NT2/D1 (cell line): ENCODE results near the gene HMG20B.

Source experiments
- DNase-seq: peaks from one replicate; pipeline ENCODE4 v3.0.0-alpha.2; 2011; ENCODE audit warnings: low read depth, low spot score
- H3K27me3 ChIP-seq: 2 replicates; pipeline ENCODE4 v1.6.0; 2011; ENCODE audit warnings: mild to moderate bottlenecking; ENCODE audit not compliant: insufficient read length, insufficient read depth
- H3K36me3 ChIP-seq: 2 replicates; pipeline ENCODE4 v1.6.1; 2011; ENCODE audit warnings: mild to moderate bottlenecking, low read length, mixed read lengths; ENCODE audit not compliant: insufficient read depth, insufficient read length
- H3K4me1 ChIP-seq: 2 replicates; pipeline ENCODE4 v1.5.1; 2011; ENCODE audit not compliant: insufficient read depth, insufficient read length
- H3K4me3 ChIP-seq: 2 replicates; pipeline ENCODE4 v1.5.1; 2011; ENCODE audit warnings: low read depth; ENCODE audit not compliant: insufficient read length
- H3K9ac ChIP-seq: 2 replicates; pipeline ENCODE4 v1.6.0; 2011; ENCODE audit warnings: low read depth; ENCODE audit not compliant: insufficient read length
- H3K9me3 ChIP-seq: 2 replicates; pipeline ENCODE4 v1.5.1; 2011; ENCODE audit warnings: mild to moderate bottlenecking, low read length; ENCODE audit not compliant: insufficient read depth
- SUZ12 ChIP-seq: IDR thresholded peaks from 2 replicates; pipeline ENCODE4 v1.6.1; 2011; ENCODE audit not compliant: insufficient read length, insufficient read depth; ENCODE audit errors: extremely low read depth
- YY1 ChIP-seq: IDR thresholded peaks from 2 replicates; pipeline ENCODE4 v1.6.1; 2011; ENCODE audit not compliant: insufficient read length, insufficient read depth
- ZNF274 ChIP-seq: IDR thresholded peaks from 2 replicates; pipeline ENCODE4 v1.6.1; 2011; ENCODE audit warnings: mild to moderate bottlenecking, low read depth, low read length

Gene HMG20B

GRCh38 chr19:3614858-3615505 is 42.2 kb downstream of the HMG20B start:
- peaks cover 11% of the 10 kb centered on the region for H3K4me1 ChIP-seq
- no peaks in the 10 kb centered on the region for H3K9me3 ChIP-seq
- H3K36me3 ChIP-seq = peaks cover 89% of the 10 kb centered on the region
- no peaks in the 10 kb centered on the region for H3K27me3 ChIP-seq
- H3K9ac ChIP-seq = no peak overlapping the region
- H3K4me3 ChIP-seq = no peak overlapping the region
- TF ChIP-seq YY1 (no peak), SUZ12 (no peak), ZNF274 (no peak)
- no peak for DNase-seq

GRCh38 chr19:3615524-3616135 is 42.9 kb downstream of the HMG20B start:
- peaks cover 89% of the 10 kb centered on the region for H3K36me3 ChIP-seq
- TF ChIP-seq ZNF274 = no peak
- no peak for TF ChIP-seq YY1
- TF ChIP-seq SUZ12 = no peak

GRCh38 chr19:3617463-3617862 is 44.7 kb downstream of the HMG20B start:
- H3K4me1 ChIP-seq = peaks cover 12% of the 10 kb centered on the region
- no peak for DNase-seq
- peaks cover 89% of the 10 kb centered on the region for H3K36me3 ChIP-seq
- no peaks in the 10 kb centered on the region for H3K9me3 ChIP-seq
- H3K4me3 ChIP-seq = no peak overlapping the region
- H3K27me3 ChIP-seq = no peaks in the 10 kb centered on the region
- TF ChIP-seq ZNF274 (no peak), YY1 (no peak), SUZ12 (no peak)
- peak overlapping the region; percentile 1 for H3K9ac ChIP-seq

More at GRCh38 chr19:3615524-3616135, 42.9 kb downstream of the HMG20B start:
- H3K4me3 ChIP-seq = no peak overlapping the region
- no peak overlapping the region for H3K9ac ChIP-seq
- no peaks in the 10 kb centered on the region for H3K9me3 ChIP-seq
- peaks cover 12% of the 10 kb centered on the region for H3K4me1 ChIP-seq
- DNase-seq = no peak
- no peaks in the 10 kb centered on the region for H3K27me3 ChIP-seq

GRCh38 chr19:3618144-3618810 is 45.5 kb downstream of the HMG20B start:
- DNase-seq = no peak
- H3K4me3 ChIP-seq = no peak overlapping the region
- TF ChIP-seq SUZ12 (no peak), YY1 (no peak), ZNF274 (no peak)
- peaks cover 12% of the 10 kb centered on the region for H3K4me1 ChIP-seq
- H3K27me3 ChIP-seq = no peaks in the 10 kb centered on the region
- H3K9ac ChIP-seq = no peak overlapping the region
- H3K36me3 ChIP-seq = peaks cover 87% of the 10 kb centered on the region
- H3K9me3 ChIP-seq = no peaks in the 10 kb centered on the region

- Histone ChIP-seq H3K4me3 (no peak overlapping the region), H3K27me3 (no peaks in the 10 kb centered on the region), H3K36me3 (peaks cover 87% of the 10 kb centered on the region), H3K9me3 (no peaks in the 10 kb centered on the region), H3K4me1 (peaks cover 12% of the 10 kb centered on the region), H3K9ac (no peak overlapping the region)
- TF ChIP-seq SUZ12 = no peak
- no peak for TF ChIP-seq YY1
- no peak for TF ChIP-seq ZNF274
- DNase-seq = no peak
Observed at GRCh38 chr19:3618811-3619630, 46.3 kb downstream of the HMG20B start.

- no peak overlapping the region for H3K9ac ChIP-seq
- peaks cover 87% of the 10 kb centered on the region for H3K36me3 ChIP-seq
- no peak for TF ChIP-seq SUZ12
- no peaks in the 10 kb centered on the region for H3K9me3 ChIP-seq
- H3K27me3 ChIP-seq = no peaks in the 10 kb centered on the region
- DNase-seq = no peak
- peaks cover 12% of the 10 kb centered on the region for H3K4me1 ChIP-seq
- H3K4me3 ChIP-seq = no peak overlapping the region
Observed at GRCh38 chr19:3619631-3620012, 46.9 kb downstream of the HMG20B start.
